IMR-90 (cell line): ENCODE data around the gene RNU6-9. TPM values are rescaled to one million over a fixed set of nuclear protein-coding genes. Genes with fewer than 3 reads are reported as not detected.

Experiments used
- ATAC-seq: fragments of 200-7000 bp; cut with Tn5 transposase; 2 replicates; pipeline ENCODE4 v1.9.1; 2020; ENCODE audit warnings: low read depth, mild to moderate bottlenecking, moderate library complexity
- BruUV-seq: library from RNA; stranded (reverse); fragments of 400-500 nt; replicated peaks from 2 replicates; lab custom pipeline; 2021; lab: Mats Ljungman, UMichigan
- CTCF ChIA-PET: fragments of 300-600 bp; formaldehyde crosslinking; extraction: SDS; loops from one replicate; lab custom pipeline; 2021; ENCODE audit warnings: antibody characterized with exemption; lab: Yijun Ruan, JAX
- POLR2A ChIA-PET: fragments of 300-600 bp; sonication (Branson Sonifier 250); formaldehyde crosslinking; loops from one replicate; lab custom pipeline; 2022; ENCODE audit warnings: antibody characterized with exemption; ENCODE audit not compliant: unreplicated experiment; lab: Charles Lee
- DNase-seq: peaks from one replicate; pipeline ENCODE4 v3.0.0; 2013
- H2AFZ ChIP-seq: replicated peaks from 2 replicates; pipeline ENCODE3; 2013; ENCODE audit warnings: low read length, mild to moderate bottlenecking; ENCODE audit not compliant: poor library complexity
- H2AK5ac ChIP-seq: 2 replicates; pipeline ENCODE4 v1.6.1; 2013; ENCODE audit warnings: low read depth, low read length, inconsistent platforms
- H2AK9ac ChIP-seq: replicated peaks from 2 replicates; pipeline ENCODE3; 2013; ENCODE audit warnings: mild to moderate bottlenecking, low read depth, low read length, moderate library complexity; ENCODE audit not compliant: poor library complexity
- H2BK120ac ChIP-seq: 2 replicates; pipeline ENCODE4 v1.6.1; 2013; ENCODE audit warnings: low read depth, low read length, inconsistent platforms
- H2BK15ac ChIP-seq: 3 replicates; pipeline ENCODE4 v1.6.1; 2013; ENCODE audit warnings: low read depth, low read length, inconsistent platforms
- H2BK20ac ChIP-seq: 2 replicates; pipeline ENCODE4 v1.6.1; 2013; ENCODE audit warnings: low read depth, mild to moderate bottlenecking, inconsistent platforms, low read length, moderate library complexity
- H2BK5ac ChIP-seq: 2 replicates; pipeline ENCODE4 v1.6.1; 2013; ENCODE audit warnings: mild to moderate bottlenecking, low read depth, low read length, inconsistent platforms; ENCODE audit not compliant: poor library complexity, severe bottlenecking
- H3K14ac ChIP-seq: replicated peaks from 2 replicates; pipeline ENCODE4 v1.6.1; 2013; ENCODE audit warnings: low read depth, low read length, inconsistent platforms
- H3K18ac ChIP-seq: 2 replicates; pipeline ENCODE4 v1.6.1; 2013; ENCODE audit warnings: low read depth, low read length, control low read depth
- H3K23ac ChIP-seq: 2 replicates; pipeline ENCODE4 v1.6.1; 2013; ENCODE audit warnings: low read depth, low read length, inconsistent platforms
- H3K27ac ChIP-seq: 2 replicates; pipeline ENCODE4 v1.5.1; 2013; ENCODE audit warnings: mild to moderate bottlenecking, control low read depth, low read length; ENCODE audit not compliant: insufficient read depth
- H3K27me3 ChIP-seq: 2 replicates; pipeline ENCODE4 v1.6.1; 2013; ENCODE audit warnings: low read length; ENCODE audit not compliant: control insufficient read depth, insufficient read depth
- H3K36me3 ChIP-seq: 2 replicates; pipeline ENCODE4 v1.6.1; 2013; ENCODE audit warnings: low read length, mixed read lengths; ENCODE audit not compliant: control insufficient read depth, insufficient read depth
- H3K4ac ChIP-seq: 2 replicates; pipeline ENCODE4 v1.6.1; 2013; ENCODE audit warnings: low read depth, low read length, inconsistent platforms
- H3K4me1 ChIP-seq: 2 replicates; pipeline ENCODE4 v1.6.1; 2013; ENCODE audit warnings: low read length, mixed read lengths; ENCODE audit not compliant: control insufficient read depth, insufficient read depth
- H3K4me2 ChIP-seq: 2 replicates; pipeline ENCODE4 v1.6.1; 2013; ENCODE audit warnings: low read depth, mild to moderate bottlenecking, control low read depth, low read length, moderate library complexity
- H3K4me3 ChIP-seq: 2 replicates; pipeline ENCODE4 v1.5.1; 2013; ENCODE audit warnings: low read depth, mild to moderate bottlenecking, control low read depth, low read length, moderate library complexity; ENCODE audit not compliant: insufficient read depth
- H3K56ac ChIP-seq: 2 replicates; pipeline ENCODE4 v1.6.1; 2013; ENCODE audit warnings: low read length, inconsistent platforms; ENCODE audit not compliant: insufficient read depth; ENCODE audit errors: extremely low read depth
- H3K79me1 ChIP-seq, 2 experiments: 2 replicates each; pipeline ENCODE4 v1.6.1; 2013; ENCODE audit warnings: low read length in 2 of 2, inconsistent platforms in 1 of 2, low read depth in 1 of 2
- H3K9ac ChIP-seq: 2 replicates; pipeline ENCODE4 v1.6.1; 2013; ENCODE audit warnings: low read depth, low read length, control low read depth
- H3K9me1 ChIP-seq: 2 replicates; pipeline ENCODE4 v1.6.1; 2013; ENCODE audit warnings: low read length, inconsistent platforms; ENCODE audit not compliant: insufficient read depth
- H3K9me3 ChIP-seq: 2 replicates; pipeline ENCODE4 v1.6.1; 2013; ENCODE audit warnings: low read length; ENCODE audit not compliant: control insufficient read depth, insufficient read depth
- H4K20me1 ChIP-seq: 2 replicates; pipeline ENCODE4 v1.6.1; 2013; ENCODE audit warnings: low read length, inconsistent platforms; ENCODE audit not compliant: insufficient read depth
- H4K5ac ChIP-seq: 2 replicates; pipeline ENCODE4 v1.6.1; 2013; ENCODE audit warnings: mild to moderate bottlenecking, low read depth, low read length, control low read depth
- H4K8ac ChIP-seq, 2 experiments: 2 replicates each; pipeline ENCODE4 v1.6.1; 2013; ENCODE audit warnings: low read depth in 2 of 2, low read length in 2 of 2, control low read depth in 1 of 2, inconsistent platforms in 1 of 2
- H4K91ac ChIP-seq: 2 replicates; pipeline ENCODE4 v1.6.1; 2013; ENCODE audit warnings: low read depth, low read length, inconsistent platforms; ENCODE audit not compliant: insufficient read depth
- BHLHE40 ChIP-seq: fragments of 150-350 bp; IDR thresholded peaks from 2 replicates; pipeline ENCODE4 v1.6.1; 2016; ENCODE audit warnings: mild to moderate bottlenecking, low read depth, low read length
- CEBPB ChIP-seq: IDR thresholded peaks from 2 replicates; pipeline ENCODE4 v1.6.1; 2012; ENCODE audit warnings: low read depth, low read length, improper control_type of control experiment
- CHD1 ChIP-seq: IDR thresholded peaks from 2 replicates; pipeline ENCODE4 v1.6.1; 2012; ENCODE audit warnings: low read depth, low read length, improper control_type of control experiment
- CTCF ChIP-seq: conservative IDR thresholded peaks from 2 replicates; pipeline ENCODE4 v1.5.1; 2012; ENCODE audit warnings: mild to moderate bottlenecking, low read depth, low read length, improper control_type of control experiment
- ELK1 ChIP-seq: fragments of 150-350 bp; IDR thresholded peaks from 2 replicates; pipeline ENCODE4 v1.6.1; 2016; ENCODE audit warnings: low read depth, mild to moderate bottlenecking, low read length, moderate library complexity, borderline replicate concordance
- FOS ChIP-seq: fragments of 150-350 bp; IDR thresholded peaks from 2 replicates; pipeline ENCODE4 v1.6.1; 2016; ENCODE audit warnings: low read depth, low read length
- MAFK ChIP-seq: IDR thresholded peaks from 2 replicates; pipeline ENCODE4 v1.6.1; 2012; ENCODE audit warnings: low read depth, low read length, improper control_type of control experiment
- MAZ ChIP-seq: IDR thresholded peaks from 2 replicates; pipeline ENCODE4 v1.6.1; 2012; ENCODE audit warnings: low read depth, mild to moderate bottlenecking, low read length, improper control_type of control experiment, moderate library complexity, borderline replicate concordance
- MXI1 ChIP-seq: IDR thresholded peaks from 2 replicates; pipeline ENCODE4 v1.6.1; 2012; ENCODE audit warnings: low read depth, mild to moderate bottlenecking, low read length, moderate library complexity, borderline replicate concordance
- NFE2L2 ChIP-seq: fragments of 150-350 bp; IDR thresholded peaks from 2 replicates; pipeline ENCODE4 v1.6.1; 2016; ENCODE audit warnings: low read depth, mild to moderate bottlenecking, low read length
- POLR2A ChIP-seq: IDR thresholded peaks from 2 replicates; pipeline ENCODE4 v1.6.1; 2012; ENCODE audit warnings: mild to moderate bottlenecking, low read depth, low read length
- RAD21 ChIP-seq: IDR thresholded peaks from 2 replicates; pipeline ENCODE4 v1.6.1; 2012; ENCODE audit warnings: low read length, improper control_type of control experiment
- RCOR1 ChIP-seq: IDR thresholded peaks from 2 replicates; pipeline ENCODE4 v1.6.1; 2012; ENCODE audit warnings: mild to moderate bottlenecking, low read length, improper control_type of control experiment; ENCODE audit not compliant: insufficient replicate concordance
- RFX5 ChIP-seq: IDR thresholded peaks from 2 replicates; pipeline ENCODE4 v1.8.0; 2012; ENCODE audit warnings: low read depth, mild to moderate bottlenecking, low read length, moderate library complexity
- SMC3 ChIP-seq: fragments of 150-350 bp; IDR thresholded peaks from 2 replicates; pipeline ENCODE4 v1.6.1; 2016; ENCODE audit warnings: low read depth, mild to moderate bottlenecking, antibody characterized with exemption, low read length, moderate library complexity
- USF2 ChIP-seq: fragments of 150-350 bp; IDR thresholded peaks from 2 replicates; pipeline ENCODE4 v1.6.1; 2017; ENCODE audit warnings: mild to moderate bottlenecking, antibody characterized with exemption, low read length, low read depth
- WGBS, 2 experiments: methylation state at CpG; one replicate each; pipeline versions ENCODE4 v1.1.5 to v1.1.7; 2013; ENCODE audit warnings: missing lambda C conversion rate in 2 of 2; ENCODE audit not compliant: insufficient read length in 1 of 2; ENCODE audit errors: extremely low coverage in 2 of 2; 5-methylcytosine and 5-hydroxymethylcytosine counted together
- dilution Hi-C: fragments of 300-500 bp; cut with HindIII; formaldehyde crosslinking; loops from one replicate; pipeline ENCODE4 v1.14.3; 2018; ENCODE audit warnings: low sequenced_read_pairs; ENCODE audit not compliant: unreplicated experiment
- in situ Hi-C: fragments of 300-500 bp; cut with MboI; formaldehyde crosslinking; loops from 3 replicates; pipeline ENCODE4 v1.14.3; 2019; ENCODE audit warnings: low sequenced_read_pairs, inconsistent platforms, mixed read lengths
- intact Hi-C: fragments of 100-400 bp; cut with micrococcal nuclease; formaldehyde crosslinking; loops from 2 replicates; pipeline ENCODE4 v1.10.0; 2022
- polyA plus RNA-seq, 3 experiments: library from polyadenylated mRNA; depleted of rRNA; stranded (reverse); fragments of >200 nt; gene quantifications; 2 replicates each; pipeline ENCODE4 v1.2.3, GENCODE V29; 2012; ENCODE audit warnings: low replicate concordance in 1 of 3
- total RNA-seq: library from RNA; depleted of rRNA; stranded (reverse); fragments of >200 nt; gene quantifications from 2 replicates; pipeline ENCODE4 v1.2.3, GENCODE V29; 2012

RNU6-9 gene
- total and polyA plus RNA-seq, 2 of the 4 experiments (the other 2 are of a cell fraction): not detected

GRCh38 chr19:918481-919198 is 25.4 kb downstream of the RNU6-9 start:
- H3K27ac ChIP-seq: no peak overlapping the region
- no peak overlapping the region for H2BK15ac ChIP-seq
- ChIA-PET POLR2A (no interaction called here), CTCF (no interaction called here)
- no peak overlapping the region for H3K4me3 ChIP-seq
- H3K9ac ChIP-seq: no peak overlapping the region
- no peak overlapping the region for H3K56ac ChIP-seq
- H4K91ac ChIP-seq: no peak overlapping the region
- no peak for ATAC-seq
- no peak for DNase-seq
- no peak overlapping the region for H3K23ac ChIP-seq
- no peak overlapping the region for H3K18ac ChIP-seq
- no peaks in the 10 kb centered on the region for H3K36me3 ChIP-seq
- H3K79me1 ChIP-seq: peaks cover 0 to 1% of the 10 kb centered on the region in 2 experiments; a peak in 1 of 4 replicates
- H3K4ac ChIP-seq: no peak overlapping the region
- no peak overlapping the region for H3K4me2 ChIP-seq
- H2BK120ac ChIP-seq: no peak overlapping the region
- H3K27me3 ChIP-seq: peaks cover 38% of the 10 kb centered on the region
- H2AK5ac ChIP-seq: no peak overlapping the region
- BruUV-seq: no TSS peak
- no peak overlapping the region for H4K8ac ChIP-seq
- no peak overlapping the region for H2BK20ac ChIP-seq
- TF ChIP-seq CHD1 (no peak), CEBPB (no peak), RCOR1 (no peak), MXI1 (no peak), BHLHE40 (no peak), MAZ (no peak), ELK1 (no peak), MAFK (no peak), SMC3 (no peak), POLR2A (no peak), RAD21 (no peak), USF2 (no peak), FOS (no peak), RFX5 (no peak), CTCF (no peak), NFE2L2 (no peak)
- dilution Hi-C loops: no loop called here
- 2% methylated on average over 13 of the region's 58 CpGs; no CpG with 5 or more reads in 1 of the 2 experiments for WGBS, 2 experiments
- no peak overlapping the region for H2BK5ac ChIP-seq
- intact Hi-C loops: no loop called here
- in situ Hi-C loops: no loop called here
- H2AFZ ChIP-seq: no peak overlapping the region
- H3K14ac ChIP-seq: no peak overlapping the region
- peaks cover 7% of the 10 kb centered on the region for H3K4me1 ChIP-seq
- H4K20me1 ChIP-seq: no peaks in the 10 kb centered on the region
- H4K5ac ChIP-seq: no peak overlapping the region
- no peaks in the 10 kb centered on the region for H3K9me1 ChIP-seq
- H3K9me3 ChIP-seq: no peaks in the 10 kb centered on the region
- no peak overlapping the region for H2AK9ac ChIP-seq
